Renal pelvis (tissue), 4 donors: Measurements from ENCODE around the gene FSD1L. TPM values are rescaled to one million over a fixed set of nuclear protein-coding genes. Genes with fewer than 3 reads are reported as not detected.

ENCODE experiments used
- DNase-seq: peaks from one replicate; pipeline ENCODE4 v3.0.0-alpha.2; 2013
- polyA plus RNA-seq, 3 donors: library from polyadenylated mRNA; unstranded; fragments of 120-200 nt; gene quantifications; one replicate each; pipeline ENCODE4 v1.2.1, GENCODE V29; 2013; ENCODE audit not compliant: insufficient read length in 3 of 3

The FSD1L gene
- polyA plus RNA-seq, 3 donors = 7.4 to 10.7 (median 8.0) TPM

GRCh38 chr9:105432247-105432842 is 15.5 kb upstream of the FSD1L start:
- DNase-seq = no peak

DNA sequence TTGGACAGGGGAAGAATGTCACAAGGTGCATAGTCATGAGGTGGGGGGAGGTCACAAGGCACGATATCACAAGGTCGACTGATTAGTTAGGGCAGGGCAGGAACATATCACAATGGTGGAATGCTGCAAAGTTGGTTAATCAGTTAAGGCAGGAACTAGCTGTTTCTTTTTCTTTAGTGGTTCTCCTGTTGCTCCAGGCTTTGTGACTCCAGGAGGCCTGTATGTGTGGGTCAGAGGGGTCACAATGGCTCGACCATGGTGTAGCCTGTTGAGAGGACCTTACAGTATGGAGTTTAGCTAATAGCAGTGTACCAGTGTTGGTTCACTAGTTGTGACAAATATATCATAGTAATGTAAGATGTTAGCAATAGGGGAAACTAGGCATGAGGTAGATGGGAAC is 12.4 kb upstream of the FSD1L start:
- no peak for DNase-seq

GRCh38 chr9:105436783-105437182 is 11.1 kb upstream of the FSD1L start:
- DNase-seq = no peak

GRCh38 chr9:105437704-105438103 is 10.1 kb upstream of the FSD1L start:
- DNase-seq = no peak

DNA sequence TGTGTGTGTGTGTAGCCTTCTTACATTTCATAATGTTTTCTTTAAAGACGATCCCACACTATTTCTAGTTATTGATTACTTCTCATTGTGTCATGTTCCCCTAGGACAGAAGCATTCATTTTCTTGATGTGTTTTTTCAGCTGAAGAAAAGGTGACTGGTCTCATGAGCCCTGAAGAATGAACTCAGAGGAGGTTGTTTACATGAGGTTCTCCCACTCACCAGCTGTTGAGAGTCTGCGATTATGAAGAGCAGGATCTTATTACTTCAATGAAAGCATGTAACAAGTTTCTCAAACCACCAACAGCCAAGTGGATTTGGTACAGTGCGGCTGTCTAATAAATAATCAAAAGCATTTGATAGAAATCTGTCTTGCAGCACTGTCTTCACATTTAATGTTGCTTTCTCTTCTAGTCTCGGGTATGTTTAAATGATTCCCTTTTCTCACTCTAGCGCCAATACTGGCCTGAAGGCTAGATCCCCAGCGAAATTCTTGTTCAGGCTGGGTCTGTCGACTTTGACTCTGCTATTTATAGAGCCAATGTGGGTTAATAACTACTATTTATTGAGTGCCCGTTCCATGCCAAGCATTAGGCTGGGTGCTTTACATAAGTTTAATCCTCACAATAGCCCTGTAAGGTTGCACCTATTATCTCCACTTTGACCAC is 9.6 kb upstream of the FSD1L start:
- peak; percentile 82 for DNase-seq

DNA sequence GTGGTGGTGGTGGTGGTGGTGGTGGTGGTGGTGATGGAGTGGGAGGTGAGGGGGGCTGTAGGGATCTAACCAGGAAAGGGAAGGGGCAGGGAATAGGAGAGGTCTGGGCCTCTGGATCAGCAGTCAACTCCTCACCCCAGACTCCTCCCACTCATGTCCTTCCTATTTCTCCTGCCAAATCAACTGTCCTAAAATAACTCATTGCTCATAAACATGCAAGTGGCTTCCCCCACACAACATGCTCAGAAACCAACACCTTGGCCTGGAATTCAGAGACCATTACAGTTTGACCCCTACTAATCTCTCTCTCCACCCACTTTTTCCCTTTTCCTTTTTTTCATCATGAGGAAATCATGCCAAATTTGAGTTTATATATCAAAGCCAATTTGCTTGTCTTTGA is 8.4 kb upstream of the FSD1L start:
- no peak for DNase-seq

DNA sequence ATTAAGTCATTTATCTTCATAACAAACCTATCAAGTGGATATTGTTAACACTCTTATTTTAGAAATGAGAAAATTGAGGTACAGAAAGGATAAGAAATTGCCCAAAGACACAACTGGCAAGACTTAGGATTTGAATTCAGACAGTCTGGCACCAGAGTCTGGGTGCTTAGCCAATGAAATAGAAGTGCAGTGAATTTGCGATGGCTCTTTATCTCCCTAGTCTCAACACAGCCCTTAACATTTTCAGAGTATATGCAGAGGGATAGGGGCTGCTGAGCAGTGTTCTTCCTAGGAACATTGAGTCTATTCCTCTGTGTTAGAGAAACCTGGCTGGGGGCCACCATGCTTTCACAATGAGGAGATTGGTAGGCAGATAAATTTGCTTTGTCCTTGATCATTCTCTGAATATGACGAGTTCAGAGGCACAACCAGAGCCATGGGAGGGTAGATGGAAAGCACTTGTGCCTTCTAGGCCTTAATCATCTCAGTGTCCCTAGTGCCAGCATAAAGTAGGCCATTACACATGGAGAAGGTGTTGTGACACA is 6.1 kb upstream of the FSD1L start:
- no peak for DNase-seq

DNA sequence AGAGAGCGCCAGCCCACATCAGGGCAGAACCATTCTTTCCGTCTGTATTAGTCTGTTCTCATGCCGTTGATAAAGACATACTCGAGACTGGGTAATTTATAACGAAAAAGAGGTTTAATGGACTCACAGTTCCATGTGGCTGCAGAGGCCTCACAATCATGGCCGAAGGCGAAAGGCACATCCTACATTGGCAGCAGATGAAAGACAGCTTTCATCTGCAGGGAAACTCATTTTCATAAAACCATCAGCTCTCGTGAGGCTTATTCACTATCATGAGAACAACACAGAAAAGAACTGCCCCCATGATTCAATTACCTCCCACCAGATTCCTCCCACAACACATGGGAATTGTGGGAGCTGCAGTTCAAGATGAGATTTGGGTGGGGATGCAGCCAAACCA is 4.7 kb upstream of the FSD1L start:
- DNase-seq = no peak

DNA sequence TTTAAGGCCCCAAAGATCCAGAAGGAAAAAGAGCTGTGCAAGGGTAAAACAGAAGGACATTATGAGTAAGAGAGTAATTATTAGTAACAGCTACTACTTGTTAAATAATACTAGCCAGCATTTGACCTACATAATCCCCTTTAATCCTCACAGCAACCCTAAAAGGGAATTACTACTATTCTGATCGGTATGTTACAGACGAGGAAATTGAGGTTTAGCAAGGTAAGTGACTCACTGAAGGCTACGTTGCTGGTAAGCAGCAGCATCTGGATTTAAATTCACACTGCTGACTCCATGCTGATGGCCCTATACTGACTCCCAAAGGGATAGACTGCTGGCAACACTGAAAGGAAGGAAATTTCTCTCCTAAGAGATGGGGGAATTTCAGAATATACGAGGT is 3.7 kb upstream of the FSD1L start:
- no peak for DNase-seq

- no peak for DNase-seq
Observed at GRCh38 chr9:105445203-105445881, 2.5 kb upstream of the FSD1L start.

GRCh38 chr9:105447386-105447813 is 434 bp upstream of the FSD1L start:
- no peak for DNase-seq

DNA sequence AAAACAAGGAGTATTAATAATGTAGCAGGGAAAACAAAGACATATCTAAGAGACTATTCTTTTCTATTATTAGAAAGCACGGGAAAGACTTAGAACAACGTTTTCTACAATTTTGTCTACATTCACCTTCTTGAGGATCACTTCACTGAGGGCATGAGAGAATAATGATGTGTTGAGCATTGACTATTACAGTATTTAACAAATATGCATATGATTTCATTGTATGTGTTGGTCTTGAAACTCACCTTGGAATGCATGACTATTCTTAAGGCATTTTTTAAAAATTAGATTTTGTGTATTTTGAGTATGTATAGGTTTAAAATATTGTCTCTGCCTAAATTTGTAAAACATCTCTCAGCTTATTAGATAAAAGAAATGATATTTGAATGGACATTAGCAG is 1.2 kb downstream of the FSD1L start:
- DNase-seq = no peak

DNA sequence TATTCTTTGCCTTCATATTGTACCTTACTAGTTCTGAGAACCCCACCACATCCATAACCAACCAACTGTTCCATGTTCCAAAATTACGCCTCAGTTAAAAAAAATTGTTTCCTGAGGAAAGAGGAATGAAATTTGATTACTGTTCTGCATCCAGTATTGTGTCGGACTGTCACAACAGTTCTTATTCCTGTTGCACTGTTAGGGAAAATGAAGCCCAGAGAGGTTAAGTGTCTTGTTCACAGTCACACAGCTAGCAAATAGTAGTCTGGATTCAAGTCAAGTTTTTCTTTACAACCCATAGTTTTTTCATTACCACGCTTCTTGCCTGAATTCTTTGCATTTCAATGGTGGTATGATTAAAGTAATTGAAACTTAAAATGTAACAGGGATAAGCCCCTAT is 4.4 kb downstream of the FSD1L start:
- DNase-seq = no peak

- no peak for DNase-seq
Observed at GRCh38 chr9:105455836-105456475, 8.1 kb downstream of the FSD1L start.

- no peak for DNase-seq
Observed at GRCh38 chr9:105457560-105458294, 9.9 kb downstream of the FSD1L start.

- no peak for DNase-seq
Observed at GRCh38 chr9:105458404-105458803, 10.6 kb downstream of the FSD1L start.

- DNase-seq = no peak
Observed at GRCh38 chr9:105459336-105459735, 11.5 kb downstream of the FSD1L start.

DNA sequence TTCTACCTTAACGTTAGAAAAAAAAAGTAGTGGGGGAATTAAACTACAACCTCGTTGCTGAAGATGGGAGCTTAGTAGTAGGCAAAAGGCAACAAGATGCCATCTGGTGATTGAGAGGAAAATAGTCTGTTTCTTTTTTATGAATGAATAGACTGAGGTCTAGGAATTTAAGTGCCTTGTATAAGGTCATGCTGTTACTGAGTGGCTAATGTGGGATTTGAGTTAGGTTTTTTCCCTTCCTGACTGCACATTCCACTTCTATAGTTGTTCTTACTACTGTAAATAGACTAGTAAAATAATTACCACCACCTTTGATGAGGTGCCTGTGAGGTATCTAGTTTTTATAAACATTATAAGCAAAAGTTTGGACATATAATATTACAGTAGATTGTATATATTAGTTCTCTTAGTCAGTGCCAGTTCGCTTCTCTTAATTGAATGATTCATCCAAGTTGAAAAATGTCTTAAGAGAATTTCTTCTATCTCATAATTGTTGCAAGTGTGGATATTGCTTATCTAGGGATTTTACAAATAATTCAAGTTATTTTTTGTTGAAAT is 19.1 kb downstream of the FSD1L start:
- DNase-seq = no peak

- no peak for DNase-seq
Observed at GRCh38 chr9:105468875-105469274, 21.0 kb downstream of the FSD1L start.

- DNase-seq = no peak
Observed at GRCh38 chr9:105473221-105473620, 25.4 kb downstream of the FSD1L start.

- DNase-seq = peak; percentile 4
Observed at GRCh38 chr9:105475302-105475701, 27.5 kb downstream of the FSD1L start.

GRCh38 chr9:105479846-105480245 is 32.0 kb downstream of the FSD1L start:
- no peak for DNase-seq
